ENCODE measurements around the gene NR5A2.

DNA sequence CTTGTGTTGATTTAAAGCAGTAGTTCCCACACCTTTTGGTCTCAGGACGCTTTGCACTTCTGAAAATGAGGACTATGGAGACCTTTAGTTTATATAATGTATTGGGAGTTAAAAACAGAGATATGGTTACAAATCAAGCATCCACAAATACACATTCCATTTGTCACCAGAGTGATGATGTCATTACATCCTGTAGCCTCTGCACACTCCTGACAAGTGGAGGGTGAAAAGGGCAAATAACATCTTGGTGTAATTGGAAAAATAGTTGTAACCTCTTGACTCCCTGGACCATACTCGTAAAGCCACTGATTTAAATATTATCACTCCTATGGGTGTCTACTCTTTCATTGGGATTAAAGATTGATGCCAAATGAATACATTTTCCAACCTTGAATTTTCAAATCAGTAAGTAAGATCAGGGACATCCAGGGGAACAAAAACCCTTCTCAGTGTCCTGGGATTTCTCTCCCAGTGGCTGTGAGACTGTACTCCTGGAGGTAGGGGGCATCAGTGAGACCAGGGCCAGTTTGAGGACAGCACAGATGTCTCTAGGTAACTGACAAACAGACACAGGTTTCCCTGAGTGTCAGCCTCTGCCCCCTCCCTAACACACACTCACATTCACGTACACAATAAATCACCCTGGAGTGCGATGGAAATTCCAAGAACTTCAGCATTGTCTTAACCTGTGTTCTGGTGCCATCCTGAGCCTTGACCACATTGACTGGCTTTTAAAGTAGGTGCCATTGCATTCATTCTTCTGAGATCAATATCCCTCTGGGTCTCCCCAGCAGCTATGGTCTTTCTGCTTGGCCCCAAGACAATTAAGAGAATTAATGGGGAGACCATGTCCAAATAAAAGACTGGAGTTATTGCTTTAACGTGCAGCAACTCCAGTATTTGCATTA, 63.0 kb downstream of the NR5A2 start:
- TF ChIP-seq, protein P1, sequence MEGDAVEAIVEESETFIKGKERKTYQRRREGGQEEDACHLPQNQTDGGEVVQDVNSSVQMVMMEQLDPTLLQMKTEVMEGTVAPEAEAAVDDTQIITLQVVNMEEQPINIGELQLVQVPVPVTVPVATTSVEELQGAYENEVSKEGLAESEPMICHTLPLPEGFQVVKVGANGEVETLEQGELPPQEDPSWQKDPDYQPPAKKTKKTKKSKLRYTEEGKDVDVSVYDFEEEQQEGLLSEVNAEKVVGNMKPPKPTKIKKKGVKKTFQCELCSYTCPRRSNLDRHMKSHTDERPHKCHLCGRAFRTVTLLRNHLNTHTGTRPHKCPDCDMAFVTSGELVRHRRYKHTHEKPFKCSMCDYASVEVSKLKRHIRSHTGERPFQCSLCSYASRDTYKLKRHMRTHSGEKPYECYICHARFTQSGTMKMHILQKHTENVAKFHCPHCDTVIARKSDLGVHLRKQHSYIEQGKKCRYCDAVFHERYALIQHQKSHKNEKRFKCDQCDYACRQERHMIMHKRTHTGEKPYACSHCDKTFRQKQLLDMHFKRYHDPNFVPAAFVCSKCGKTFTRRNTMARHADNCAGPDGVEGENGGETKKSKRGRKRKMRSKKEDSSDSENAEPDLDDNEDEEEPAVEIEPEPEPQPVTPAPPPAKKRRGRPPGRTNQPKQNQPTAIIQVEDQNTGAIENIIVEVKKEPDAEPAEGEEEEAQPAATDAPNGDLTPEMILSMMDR (IDR thresholded peaks at IDR 0.05): peak in 5 of 7 experiments; percentile 11 to 26 (median 22)
- TF ChIP-seq POLR2A (IDR thresholded peaks at IDR 0.05): no peak

All from body of pancreas (tissue), 4 donors.